Mucosa of rectum (tissue), 2 donors: ENCODE measurements around the gene FUS.

ENCODE experiments used
- H3K27ac ChIP-seq, 2 donors: one replicate each; pipeline ENCODE4 v1.7.0; 2013; ENCODE audit warnings: inconsistent platforms in 2 of 2, low read depth in 2 of 2, low read length in 2 of 2
- H3K27me3 ChIP-seq, 2 donors: one replicate each; pipeline ENCODE4 v1.7.0; 2013; ENCODE audit warnings: low read length in 2 of 2; ENCODE audit not compliant: control insufficient read depth in 2 of 2, insufficient read depth in 2 of 2
- H3K36me3 ChIP-seq, 2 donors: one replicate each; pipeline ENCODE4 v1.7.0; 2013; ENCODE audit warnings: low read length in 2 of 2; ENCODE audit not compliant: control insufficient read depth in 2 of 2, insufficient read depth in 2 of 2
- H3K4me1 ChIP-seq, 2 donors: one replicate each; pipeline ENCODE4 v1.7.0; 2013; ENCODE audit warnings: low read length in 2 of 2, mild to moderate bottlenecking in 1 of 2; ENCODE audit not compliant: control insufficient read depth in 2 of 2, insufficient read depth in 2 of 2
- H3K4me3 ChIP-seq, 2 donors: one replicate each; pipeline ENCODE4 v1.7.0; 2013; ENCODE audit warnings: low read length in 2 of 2
- H3K9ac ChIP-seq, 2 donors: one replicate each; pipeline ENCODE4 v1.7.0; 2013; ENCODE audit warnings: low read length in 2 of 2, low read depth in 1 of 2, mild to moderate bottlenecking in 1 of 2
- H3K9me3 ChIP-seq, 2 donors: one replicate each; pipeline ENCODE4 v1.7.0; 2013; ENCODE audit warnings: low read length in 2 of 2; ENCODE audit not compliant: control insufficient read depth in 2 of 2
- donor health status: healthy.
- donor health status: Normal muscosa, but diverticular disease.

The FUS gene

DNA sequence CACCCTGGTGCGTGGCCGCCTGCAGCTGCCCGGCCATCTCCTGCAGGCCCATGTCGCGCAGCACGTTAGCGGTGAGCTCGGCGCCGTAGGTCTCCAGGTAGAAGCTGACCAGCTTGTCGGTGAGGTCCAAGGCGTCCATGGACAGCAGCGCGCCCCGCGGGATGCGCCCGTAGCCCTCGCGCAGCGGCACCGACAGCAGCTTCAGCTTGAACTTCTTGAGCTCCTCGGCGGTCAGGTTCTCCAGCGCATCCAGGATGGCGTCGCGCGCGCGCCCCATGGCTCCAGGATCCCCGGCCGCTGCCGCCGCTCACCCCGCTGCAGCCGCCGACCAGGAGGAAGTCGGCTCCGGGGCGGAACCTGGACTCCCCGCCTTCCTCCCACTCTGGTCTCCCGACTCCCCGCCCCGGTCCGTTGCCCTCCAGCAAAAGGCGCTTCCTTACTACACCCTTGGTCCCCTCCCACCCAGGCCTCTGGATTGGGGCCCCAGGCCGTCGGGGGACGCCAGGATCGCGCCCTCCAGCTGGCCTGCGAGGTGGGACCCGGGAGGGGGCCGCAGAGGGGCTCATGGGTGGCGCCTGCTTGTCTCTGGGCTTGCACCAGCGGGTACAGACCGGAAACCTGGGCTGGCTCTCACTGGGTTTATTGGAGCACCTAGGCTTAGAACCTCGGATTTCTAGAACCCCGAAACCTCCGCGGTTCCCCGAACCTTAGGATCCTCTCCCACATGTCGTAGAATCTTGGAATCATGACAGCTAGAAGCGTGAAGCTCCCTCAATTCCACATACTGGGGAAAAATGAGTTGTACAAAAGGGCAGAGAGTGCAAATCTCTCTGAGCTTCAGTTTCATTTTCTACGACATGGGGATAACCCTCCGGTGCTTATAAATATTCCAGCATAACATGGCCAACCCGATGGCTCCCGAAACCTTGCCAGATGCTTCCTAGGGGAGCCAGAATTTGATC, 22.8 kb downstream of the FUS start, which contains the start of gene PYCARD:
TSS of gene PYCARD (minus strand) at position 347 of the 962 bp plus-strand sequence. CDS start at position 277, 70 bp downstream.
- no peaks in the 10 kb centered on the region for H3K9me3 ChIP-seq
- H3K27ac ChIP-seq, result peak within 1 kb of the TSS; percentile 86 to 87
- H3K4me1 ChIP-seq, result peaks cover 24 to 25% of the 10 kb centered on the region in 2 donors
- H3K4me3 ChIP-seq, result peak within 1 kb of the TSS; percentile 87 to 93
- no peaks in the 10 kb centered on the region for H3K27me3 ChIP-seq
- H3K9ac ChIP-seq, result peak within 1 kb of the TSS; percentile 79 to 83
- peaks cover 2 to 4% of the 10 kb centered on the region in 2 donors for H3K36me3 ChIP-seq

GRCh38 chr16:31204871-31205666, 25.1 kb downstream of the FUS start:
- H3K9me3 ChIP-seq, result no peaks in the 10 kb centered on the region
- peaks cover 22 to 23% of the 10 kb centered on the region in 2 donors for H3K4me1 ChIP-seq
- no peaks in the 10 kb centered on the region for H3K27me3 ChIP-seq
- no peak overlapping the region for H3K4me3 ChIP-seq
- H3K27ac ChIP-seq, result no peak overlapping the region
- no peak overlapping the region for H3K9ac ChIP-seq
- no peaks in the 10 kb centered on the region for H3K36me3 ChIP-seq

GRCh38 chr16:31206776-31207175, 26.8 kb downstream of the FUS start:
- Histone ChIP-seq H3K9ac (no peak overlapping the region), H3K27ac (no peak overlapping the region), H3K4me3 (no peak overlapping the region), H3K36me3 (no peaks in the 10 kb centered on the region), H3K4me1 (peaks cover 8 to 9% of the 10 kb centered on the region in 2 donors), H3K27me3 (no peaks in the 10 kb centered on the region), H3K9me3 (no peaks in the 10 kb centered on the region)

- H3K27me3 ChIP-seq, result peaks cover 24 to 42% of the 10 kb centered on the region in 2 donors
Observed at GRCh38 chr16:31213342-31213741, 33.4 kb downstream of the FUS start.

DNA sequence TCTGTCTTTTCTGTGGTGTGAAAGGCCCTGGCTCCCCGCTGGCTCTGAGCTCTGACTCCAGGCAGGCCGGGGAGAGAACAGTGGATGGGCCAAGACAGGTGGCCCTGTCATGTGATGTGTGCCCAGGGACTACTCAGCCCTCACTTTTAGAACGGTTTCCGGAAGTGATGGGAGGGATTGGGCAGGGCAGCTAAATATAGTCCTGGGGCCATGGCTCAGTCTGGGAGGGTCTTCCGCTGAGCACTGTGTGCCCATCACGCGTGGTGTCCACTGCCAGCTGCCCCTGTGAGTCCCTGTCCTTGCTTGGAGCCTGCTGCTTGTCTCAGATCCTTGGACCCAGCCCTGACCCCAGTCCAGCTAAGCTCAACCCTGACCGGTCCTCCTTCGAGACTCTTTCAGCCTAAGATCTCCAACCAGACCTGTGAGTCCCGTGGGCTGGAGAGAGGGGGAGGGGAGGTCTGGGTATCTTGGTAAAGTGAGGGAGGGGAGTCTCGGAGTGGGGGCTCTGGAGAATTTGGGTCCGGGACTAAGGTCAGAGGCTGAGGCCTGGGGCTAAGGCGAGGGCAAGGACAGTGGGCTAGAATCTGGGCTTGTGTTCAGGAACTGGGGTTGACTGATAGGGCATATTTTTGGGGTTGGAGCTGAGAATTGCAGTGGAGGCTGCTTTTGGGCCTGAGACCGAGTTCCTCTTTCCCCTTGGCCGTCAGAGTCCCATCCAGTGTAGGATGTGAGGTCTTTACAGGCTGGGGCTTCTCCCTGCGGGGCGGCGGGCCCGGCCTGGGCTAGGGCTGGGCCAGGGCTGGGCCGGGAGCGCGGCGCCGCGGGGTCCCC, 34.2 kb downstream of the FUS start, which contains the start of gene TRIM72:
TSS of gene TRIM72 (plus strand) at position 243 of the 831 bp plus-strand sequence. CDS start 620 bp downstream, outside the sequence.
- Histone ChIP-seq H3K27me3 (peaks cover 26 to 42% of the 10 kb centered on the region in 2 donors), H3K4me1 (peaks cover 12 to 21% of the 10 kb centered on the region in 2 donors), H3K27ac (no peak within 1 kb of the TSS), H3K9ac (no peak within 1 kb of the TSS), H3K36me3 (no peaks in the 10 kb centered on the region), H3K4me3 (peak within 1 kb of the TSS; percentile 31 to 37), H3K9me3 (no peaks in the 10 kb centered on the region)

More at GRCh38 chr16:31213342-31213741, 33.4 kb downstream of the FUS start:
- Histone ChIP-seq H3K27ac (no peak overlapping the region), H3K4me1 (peaks cover 12 to 21% of the 10 kb centered on the region in 2 donors), H3K9ac (no peak overlapping the region), H3K4me3 (no peak overlapping the region), H3K36me3 (no peaks in the 10 kb centered on the region), H3K9me3 (no peaks in the 10 kb centered on the region)

- peaks cover 12 to 21% of the 10 kb centered on the region in 2 donors for H3K4me1 ChIP-seq
- H3K27me3 ChIP-seq, result peaks cover 26 to 42% of the 10 kb centered on the region in 2 donors
- no peak overlapping the region for H3K27ac ChIP-seq
- H3K9ac ChIP-seq, result no peak overlapping the region
- H3K36me3 ChIP-seq, result no peaks in the 10 kb centered on the region
- H3K4me3 ChIP-seq, result peak overlapping the region; percentile 31 to 37
- no peaks in the 10 kb centered on the region for H3K9me3 ChIP-seq
Observed at GRCh38 chr16:31214708-31215286, 34.9 kb downstream of the FUS start.

- Histone ChIP-seq H3K36me3 (no peaks in the 10 kb centered on the region), H3K27me3 (peaks cover 26 to 42% of the 10 kb centered on the region in 2 donors), H3K27ac (no peak overlapping the region), H3K4me1 (peaks cover 12 to 21% of the 10 kb centered on the region in 2 donors), H3K9me3 (no peaks in the 10 kb centered on the region), H3K4me3 (peak overlapping the region; percentile 27 to 52), H3K9ac (peak overlapping the region in 1 of 2 donors; percentile 35)
Observed at GRCh38 chr16:31215287-31216162, 35.6 kb downstream of the FUS start.

DNA sequence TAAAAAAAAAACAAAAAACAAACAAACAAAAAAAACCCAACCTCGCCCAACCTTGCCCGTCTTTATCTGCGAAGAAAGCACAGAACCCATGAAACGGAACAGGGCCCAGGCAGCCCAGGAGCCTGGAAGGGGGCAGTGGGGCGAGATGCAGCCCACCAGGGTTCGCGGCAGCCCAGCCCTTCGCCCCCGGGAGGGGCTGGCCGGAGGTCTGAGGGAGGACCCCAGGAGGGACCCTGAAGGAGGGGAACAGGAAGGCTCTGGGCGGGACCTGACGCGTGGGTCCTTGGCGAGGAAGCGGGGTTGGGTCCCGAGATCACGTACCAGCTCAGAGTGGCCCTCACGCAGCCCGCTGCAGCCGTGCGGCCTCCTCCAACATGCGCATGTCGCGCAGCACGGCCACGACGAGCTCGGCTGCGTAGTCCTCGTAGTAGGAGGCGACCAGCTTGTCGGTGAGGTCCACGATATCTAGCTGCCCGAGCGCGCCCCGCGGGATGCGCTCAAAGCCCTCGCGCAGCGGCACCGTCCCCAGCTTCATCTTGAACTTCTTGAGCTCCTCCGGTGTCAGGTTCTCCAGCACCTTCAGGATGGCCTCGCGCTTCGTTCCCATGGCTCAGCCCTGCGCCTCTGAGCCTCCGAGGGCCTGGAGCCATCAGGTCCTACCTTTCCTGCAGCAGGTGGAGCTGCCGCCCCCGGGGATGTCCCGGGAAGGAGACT, 36.6 kb downstream of the FUS start, which contains the start of gene PYDC1:
TSS of gene PYDC1 (minus strand) at position 714 of the 714 bp plus-strand sequence. CDS start at position 607, 107 bp downstream.
- peaks cover 12 to 21% of the 10 kb centered on the region in 2 donors for H3K4me1 ChIP-seq
- H3K27ac ChIP-seq, result no peak within 1 kb of the TSS
- no peaks in the 10 kb centered on the region for H3K9me3 ChIP-seq
- peak within 1 kb of the TSS; percentile 27 to 30 for H3K4me3 ChIP-seq
- H3K27me3 ChIP-seq, result peaks cover 26 to 42% of the 10 kb centered on the region in 2 donors
- H3K36me3 ChIP-seq, result no peaks in the 10 kb centered on the region
- no peak within 1 kb of the TSS for H3K9ac ChIP-seq
